SU-DHL-6 (cell line): ENCODE results near the gene ARHGAP6.

Experiments used
- EZH2phosphoT487 ChIP-seq: fragments of 200-600 bp; sonication (generic), shearing (Covaris generic); conservative IDR thresholded peaks from 2 replicates; pipeline ENCODE4 v1.6.1; 2018; ENCODE audit warnings: mild to moderate bottlenecking, antibody characterized with exemption, low read length, moderate library complexity, mixed read lengths
- TF ChIP-seq, protein P1 (sequence below): fragments of 200-600 bp; sonication (generic); IDR thresholded peaks from one replicate; pipeline ENCODE4 v1.5.1; 2017; ENCODE audit warnings: antibody characterized with exemption, mild to moderate bottlenecking, low read length, moderate library complexity; ENCODE audit not compliant: insufficient read depth, poor library complexity, severe bottlenecking

DNA sequence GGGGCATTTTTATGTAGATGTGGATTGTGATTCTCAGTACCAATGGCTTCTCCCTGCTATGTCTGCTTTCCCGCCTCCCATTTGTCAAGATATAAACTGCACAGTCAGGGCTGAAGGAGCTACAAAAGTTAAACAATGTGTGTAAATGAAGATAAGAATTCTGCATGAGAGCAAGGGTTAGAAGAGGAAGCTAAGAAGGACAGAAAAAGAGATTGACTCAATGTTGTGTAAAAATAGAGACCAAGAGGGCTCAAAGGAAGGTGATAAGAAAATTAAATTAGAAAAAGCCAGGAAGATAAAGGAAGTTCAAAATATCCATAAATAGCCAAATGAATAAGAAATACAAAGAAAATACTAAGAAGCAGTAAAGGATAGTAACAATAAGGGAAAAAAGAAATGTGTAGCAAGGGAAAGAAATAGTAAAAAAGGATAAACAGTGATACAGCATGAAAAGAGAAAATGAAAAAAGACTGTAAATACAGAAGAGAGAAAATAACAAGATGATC, 290.1 kb downstream of the ARHGAP6 start:
- TF ChIP-seq, protein P1, sequence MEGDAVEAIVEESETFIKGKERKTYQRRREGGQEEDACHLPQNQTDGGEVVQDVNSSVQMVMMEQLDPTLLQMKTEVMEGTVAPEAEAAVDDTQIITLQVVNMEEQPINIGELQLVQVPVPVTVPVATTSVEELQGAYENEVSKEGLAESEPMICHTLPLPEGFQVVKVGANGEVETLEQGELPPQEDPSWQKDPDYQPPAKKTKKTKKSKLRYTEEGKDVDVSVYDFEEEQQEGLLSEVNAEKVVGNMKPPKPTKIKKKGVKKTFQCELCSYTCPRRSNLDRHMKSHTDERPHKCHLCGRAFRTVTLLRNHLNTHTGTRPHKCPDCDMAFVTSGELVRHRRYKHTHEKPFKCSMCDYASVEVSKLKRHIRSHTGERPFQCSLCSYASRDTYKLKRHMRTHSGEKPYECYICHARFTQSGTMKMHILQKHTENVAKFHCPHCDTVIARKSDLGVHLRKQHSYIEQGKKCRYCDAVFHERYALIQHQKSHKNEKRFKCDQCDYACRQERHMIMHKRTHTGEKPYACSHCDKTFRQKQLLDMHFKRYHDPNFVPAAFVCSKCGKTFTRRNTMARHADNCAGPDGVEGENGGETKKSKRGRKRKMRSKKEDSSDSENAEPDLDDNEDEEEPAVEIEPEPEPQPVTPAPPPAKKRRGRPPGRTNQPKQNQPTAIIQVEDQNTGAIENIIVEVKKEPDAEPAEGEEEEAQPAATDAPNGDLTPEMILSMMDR = no peak
- TF ChIP-seq EZH2phosphoT487 = no peak
